ENCODE data around the gene ACAP1. TPM values are rescaled to one million over a fixed set of nuclear protein-coding genes. Genes with fewer than 3 reads are reported as not detected.

ACAP1 gene
- total RNA-seq, 6 experiments from 2014 or later = 3.2 to 6.4 (median 4.9) TPM

- no peak for DNase-seq
- Mint-ChIP-seq H3K27ac (peak overlapping the region; percentile 77), H3K9me3 (no peaks in the 10 kb centered on the region), H3K4me1 (ENCODE audit: low read depth) (peaks cover 15% of the 10 kb centered on the region), H3K36me3 (ENCODE audit: low read depth) (no peaks in the 10 kb centered on the region), H3K27me3 (ENCODE audit: insufficient read depth) (peaks cover 3% of the 10 kb centered on the region), H3K4me3 (peak overlapping the region; percentile 100)
- no peak for TF ChIP-seq CTCF (IDR thresholded peaks at IDR 0.05)
These were observed 8.3 kb upstream of the ACAP1 start for GRCh38 chr17:7328009-7328408.

- DNase-seq = no peak
- Mint-ChIP-seq H3K27me3 (ENCODE audit: insufficient read depth) (peaks cover 3% of the 10 kb centered on the region), H3K4me3 (peak within 1 kb of the TSS; percentile 100), H3K36me3 (ENCODE audit: low read depth) (no peaks in the 10 kb centered on the region), H3K27ac (peak within 1 kb of the TSS; percentile 97), H3K4me1 (ENCODE audit: low read depth) (peaks cover 15% of the 10 kb centered on the region), H3K9me3 (no peaks in the 10 kb centered on the region)
- TF ChIP-seq CTCF (IDR thresholded peaks at IDR 0.05) = peak; percentile 15; the same call in 1 of the 2 replicates
These were observed 7.4 kb upstream of the ACAP1 start, which contains the start of gene NEURL4 for GRCh38 chr17:7328840-7329373. NEURL4 (minus strand) TSS chr17:7329335; CDS start chr17:7329312, 23 bp downstream.

- peak; percentile 99 for DNase-seq
- H3K4me3 Mint-ChIP-seq = peak overlapping the region; percentile 100
- peaks cover 3% of the 10 kb centered on the region for H3K27me3 Mint-ChIP-seq (ENCODE audit: insufficient read depth)
- TF ChIP-seq CTCF (IDR thresholded peaks at IDR 0.05) = peak; percentile 58
- H3K27ac Mint-ChIP-seq = peak overlapping the region; percentile 97
- peaks cover 15% of the 10 kb centered on the region for H3K4me1 Mint-ChIP-seq (ENCODE audit: low read depth)
- H3K36me3 Mint-ChIP-seq (ENCODE audit: low read depth) = no peaks in the 10 kb centered on the region
- H3K9me3 Mint-ChIP-seq = no peaks in the 10 kb centered on the region
These were observed 6.8 kb upstream of the ACAP1 start for GRCh38 chr17:7329374-7329996.

- H3K4me1 Mint-ChIP-seq (ENCODE audit: low read depth) = peaks cover 15% of the 10 kb centered on the region
- peak overlapping the region; percentile 97 for H3K27ac Mint-ChIP-seq
- H3K27me3 Mint-ChIP-seq (ENCODE audit: insufficient read depth) = peaks cover 5% of the 10 kb centered on the region
- peak overlapping the region; percentile 100 for H3K4me3 Mint-ChIP-seq
- H3K36me3 Mint-ChIP-seq (ENCODE audit: low read depth) = no peaks in the 10 kb centered on the region
- TF ChIP-seq CTCF (IDR thresholded peaks at IDR 0.05) = no peak
- DNase-seq = peak; percentile 68
- H3K9me3 Mint-ChIP-seq = no peaks in the 10 kb centered on the region
These were observed 6.2 kb upstream of the ACAP1 start for GRCh38 chr17:7329997-7330637.

GRCh38 chr17:7330638-7331015, 5.7 kb upstream of the ACAP1 start:
- H3K4me3 Mint-ChIP-seq = peak overlapping the region; percentile 100
- no peak for DNase-seq
- no peaks in the 10 kb centered on the region for H3K36me3 Mint-ChIP-seq (ENCODE audit: low read depth)
- peaks cover 15% of the 10 kb centered on the region for H3K4me1 Mint-ChIP-seq (ENCODE audit: low read depth)
- H3K27ac Mint-ChIP-seq = no peak overlapping the region
- no peak for TF ChIP-seq CTCF (IDR thresholded peaks at IDR 0.05)
- H3K9me3 Mint-ChIP-seq = no peaks in the 10 kb centered on the region
- peaks cover 8% of the 10 kb centered on the region for H3K27me3 Mint-ChIP-seq (ENCODE audit: insufficient read depth)

All from HFFc6 (cell line).